PC-3 (cell line): Measurements from ENCODE around the gene MLANA. TPM values are rescaled to one million over a fixed set of nuclear protein-coding genes. Genes with fewer than 3 reads are reported as not detected.
A peak's percentile ranks its signal among the peaks of the same experiment; 100 is the strongest.

Experiments
- ATAC-seq: fragments of 200-7000 bp; cut with Tn5 transposase; 2 replicates; pipeline ENCODE4 v1.9.1; 2020; ENCODE audit warnings: mild to moderate bottlenecking, moderate library complexity
- BruUV-seq: library from RNA; stranded (reverse); fragments of 400-500 nt; replicated peaks from 2 replicates; lab custom pipeline; 2021; lab: Mats Ljungman, UMichigan
- CTCF ChIA-PET: fragments of 300-600 bp; sonication (Branson Sonifier 250); formaldehyde crosslinking; loops from one replicate; lab custom pipeline; 2022; ENCODE audit warnings: antibody characterized with exemption; lab: Charles Lee
- POLR2A ChIA-PET: fragments of 300-600 bp; sonication (Branson Sonifier 250); formaldehyde crosslinking; loops from one replicate; lab custom pipeline; 2022; ENCODE audit warnings: antibody characterized with exemption; ENCODE audit not compliant: unreplicated experiment; lab: Charles Lee
- DNase-seq: peaks from one replicate; pipeline ENCODE4 v3.0.0-alpha.2; 2015
- H2AFZ ChIP-seq: fragments of 300-600 bp; sonication (generic); 2 replicates; pipeline ENCODE4 v1.6.0; 2016; ENCODE audit warnings: antibody characterized with exemption, low read length
- H3F3A ChIP-seq: fragments of 300-600 bp; sonication (generic); one replicate; pipeline ENCODE4 v1.6.0; 2017; ENCODE audit warnings: antibody characterized with exemption, low read length, control low read depth, mild to moderate bottlenecking; ENCODE audit not compliant: unreplicated experiment
- H3K27ac ChIP-seq: fragments of 300-600 bp; sonication (generic); 2 replicates; pipeline ENCODE4 v1.5.1; 2016; ENCODE audit warnings: mild to moderate bottlenecking, low read length
- H3K27me3 ChIP-seq: fragments of 300-600 bp; sonication (generic); 2 replicates; pipeline ENCODE4 v1.6.1; 2016; ENCODE audit warnings: low read length, mixed read lengths
- H3K36me3 ChIP-seq: fragments of 300-600 bp; sonication (generic); 2 replicates; pipeline ENCODE4 v1.6.1; 2016; ENCODE audit warnings: low read depth, mixed run types, low read length, mixed read lengths
- H3K4me1 ChIP-seq: fragments of 300-600 bp; sonication (generic); 2 replicates; pipeline ENCODE4 v1.5.1; 2016; ENCODE audit warnings: low read length; ENCODE audit not compliant: insufficient read depth
- H3K4me2 ChIP-seq: fragments of 300-600 bp; sonication (generic); 2 replicates; pipeline ENCODE4 v1.6.0; 2016; ENCODE audit warnings: low read length
- H3K4me3 ChIP-seq: fragments of 300-600 bp; sonication (generic); 2 replicates; pipeline ENCODE4 v1.5.1; 2016; ENCODE audit warnings: mild to moderate bottlenecking, low read length, mixed read lengths
- H3K79me2 ChIP-seq: fragments of 300-600 bp; sonication (generic); 2 replicates; pipeline ENCODE4 v1.6.1; 2017; ENCODE audit warnings: low read length, mixed read lengths
- H3K9ac ChIP-seq: fragments of 300-600 bp; sonication (generic); 2 replicates; pipeline ENCODE4 v1.6.0; 2016; ENCODE audit warnings: mild to moderate bottlenecking, low read length
- H3K9me2 ChIP-seq: fragments of 300-600 bp; sonication (generic); replicated peaks from 2 replicates; pipeline ENCODE4 v1.6.1; 2016; ENCODE audit warnings: mixed run types, low read length, mixed read lengths
- H3K9me3 ChIP-seq: fragments of 300-600 bp; sonication (generic); 2 replicates; pipeline ENCODE4 v1.6.1; 2016; ENCODE audit warnings: low read length, mixed read lengths
- H4K20me1 ChIP-seq: fragments of 300-600 bp; sonication (generic); 2 replicates; pipeline ENCODE4 v1.6.1; 2016; ENCODE audit warnings: low read length, mixed read lengths
- EZH2 ChIP-seq: fragments of 300-600 bp; sonication (generic); IDR thresholded peaks from one replicate; pipeline ENCODE4 v1.6.1; 2017; ENCODE audit warnings: antibody characterized with exemption, mild to moderate bottlenecking, low read length; ENCODE audit not compliant: unreplicated experiment
- EZH2phosphoT487 ChIP-seq: fragments of 300-600 bp; sonication (generic); IDR thresholded peaks from 2 replicates; pipeline ENCODE4 v1.6.1; 2018; ENCODE audit warnings: mild to moderate bottlenecking, antibody characterized with exemption, low read length, borderline replicate concordance
- intact Hi-C: fragments of 100-400 bp; cut with micrococcal nuclease; formaldehyde crosslinking; loops from 2 replicates; pipeline ENCODE4 v1.9.0; 2023
- total RNA-seq: library from RNA; depleted of rRNA; stranded (reverse); fragments of >200 nt; gene quantifications from 2 replicates; pipeline ENCODE4 v1.2.3, GENCODE V29; 2014
- TF ChIP-seq, protein P1 (sequence below): fragments of 300-600 bp; sonication (generic); conservative IDR thresholded peaks from 2 replicates; pipeline ENCODE4 v1.5.1; 2017; ENCODE audit warnings: antibody characterized with exemption, low read depth, mild to moderate bottlenecking, low read length

Gene MLANA
- total RNA-seq, 1 experiment from 2014 or later: not detected

DNA sequence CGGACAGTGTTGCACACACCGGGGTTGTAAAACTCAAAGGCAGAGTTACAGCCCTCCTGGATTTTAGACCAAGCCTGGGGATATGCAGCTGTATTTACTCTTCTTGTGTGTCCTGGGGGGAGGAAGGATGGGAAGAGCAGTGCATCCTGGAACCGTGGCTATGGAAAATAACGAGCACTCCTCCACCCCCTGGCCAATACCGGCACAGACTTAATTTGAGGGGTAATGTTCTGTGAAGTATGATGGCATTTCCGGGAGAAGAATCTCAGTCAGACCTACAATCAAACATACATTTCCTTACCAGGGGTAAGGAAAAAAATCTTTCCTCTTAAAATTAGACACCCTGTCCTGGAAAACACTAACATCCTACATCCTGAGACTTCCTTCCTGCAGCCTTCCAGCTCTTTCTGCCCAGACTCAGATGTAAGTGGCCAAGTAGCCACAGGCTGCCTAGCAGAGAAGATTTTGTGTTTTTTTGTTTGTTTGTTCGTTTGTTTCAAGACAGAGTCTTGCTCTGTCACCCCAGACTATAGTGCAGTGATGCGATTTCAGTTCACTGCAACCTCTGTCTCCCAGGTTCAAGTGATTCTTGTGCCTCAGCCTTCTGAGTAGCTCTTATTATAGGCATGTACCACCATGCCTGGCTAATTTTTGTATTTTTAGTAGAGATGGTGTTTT, 46.8 kb upstream of the MLANA start:
- peak overlapping the region; percentile 61 for H2AFZ ChIP-seq
- H3K4me3 ChIP-seq: peak overlapping the region; percentile 5; the same call in 1 of the 2 replicates
- TF ChIP-seq EZH2 (no peak), EZH2phosphoT487 (no peak)
- TF ChIP-seq, protein P1, sequence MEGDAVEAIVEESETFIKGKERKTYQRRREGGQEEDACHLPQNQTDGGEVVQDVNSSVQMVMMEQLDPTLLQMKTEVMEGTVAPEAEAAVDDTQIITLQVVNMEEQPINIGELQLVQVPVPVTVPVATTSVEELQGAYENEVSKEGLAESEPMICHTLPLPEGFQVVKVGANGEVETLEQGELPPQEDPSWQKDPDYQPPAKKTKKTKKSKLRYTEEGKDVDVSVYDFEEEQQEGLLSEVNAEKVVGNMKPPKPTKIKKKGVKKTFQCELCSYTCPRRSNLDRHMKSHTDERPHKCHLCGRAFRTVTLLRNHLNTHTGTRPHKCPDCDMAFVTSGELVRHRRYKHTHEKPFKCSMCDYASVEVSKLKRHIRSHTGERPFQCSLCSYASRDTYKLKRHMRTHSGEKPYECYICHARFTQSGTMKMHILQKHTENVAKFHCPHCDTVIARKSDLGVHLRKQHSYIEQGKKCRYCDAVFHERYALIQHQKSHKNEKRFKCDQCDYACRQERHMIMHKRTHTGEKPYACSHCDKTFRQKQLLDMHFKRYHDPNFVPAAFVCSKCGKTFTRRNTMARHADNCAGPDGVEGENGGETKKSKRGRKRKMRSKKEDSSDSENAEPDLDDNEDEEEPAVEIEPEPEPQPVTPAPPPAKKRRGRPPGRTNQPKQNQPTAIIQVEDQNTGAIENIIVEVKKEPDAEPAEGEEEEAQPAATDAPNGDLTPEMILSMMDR: no peak
- H3F3A ChIP-seq: peaks cover 8% of the 10 kb centered on the region
- ATAC-seq: peak; percentile 65
- intact Hi-C loops: no loop called here
- peak overlapping the region; percentile 63 for H3K27ac ChIP-seq
- peak overlapping the region; percentile 61 for H3K4me2 ChIP-seq
- DNase-seq: peak; percentile 66
- no peaks in the 10 kb centered on the region for H3K9me2 ChIP-seq
- BruUV-seq: no TSS peak
- no peak overlapping the region; the same call in 1 of the 2 replicates for H3K9ac ChIP-seq
- peaks cover 57% of the 10 kb centered on the region for H3K4me1 ChIP-seq
- H4K20me1 ChIP-seq: no peaks in the 10 kb centered on the region
- CTCF ChIA-PET: interaction anchor here (0.5 to 1.4 kb wide), 3 partner anchors 11 to 47 kb away, joined by 3 to 4 read pairs (median 3); partner anchors contain the start of gene ERMP1
- H3K36me3 ChIP-seq: no peaks in the 10 kb centered on the region
- POLR2A ChIA-PET: no interaction called here
- H3K27me3 ChIP-seq: no peaks in the 10 kb centered on the region
- H3K79me2 ChIP-seq: no peaks in the 10 kb centered on the region
- H3K9me3 ChIP-seq: no peaks in the 10 kb centered on the region

DNA sequence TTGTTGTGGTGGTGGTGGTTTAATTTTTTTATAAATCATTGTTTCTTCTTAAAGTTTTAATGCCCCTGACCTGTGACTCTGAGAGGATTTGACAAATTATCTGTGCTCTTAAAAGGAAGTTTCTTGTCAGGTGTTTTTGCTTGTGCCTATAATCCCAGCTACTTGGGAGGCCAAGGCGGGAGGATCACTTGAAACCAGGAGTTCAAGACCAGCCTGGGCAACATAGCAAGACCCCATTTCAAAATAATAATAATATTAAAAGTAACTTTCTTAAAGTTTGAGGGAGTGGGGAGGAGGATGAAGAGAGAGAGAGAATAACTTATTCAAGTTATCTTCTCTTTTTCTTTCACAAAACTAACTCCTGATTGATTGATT, 45.5 kb upstream of the MLANA start:
- Histone ChIP-seq H3K9me2 (no peaks in the 10 kb centered on the region), H3K9me3 (no peaks in the 10 kb centered on the region), H3K9ac (no peak overlapping the region), H3K4me2 (peak overlapping the region; percentile 61; the same call in 1 of the 2 replicates), H3K27me3 (no peaks in the 10 kb centered on the region), H4K20me1 (no peaks in the 10 kb centered on the region), H3K27ac (peak overlapping the region; percentile 63), H3K4me3 (no peak overlapping the region), H2AFZ (no peak overlapping the region), H3K4me1 (peaks cover 46% of the 10 kb centered on the region), H3F3A (peaks cover 8% of the 10 kb centered on the region), H3K79me2 (no peaks in the 10 kb centered on the region), H3K36me3 (no peaks in the 10 kb centered on the region)
- POLR2A ChIA-PET: no interaction called here
- TF ChIP-seq, protein P1: no peak
- no peak for TF ChIP-seq EZH2
- TF ChIP-seq EZH2phosphoT487: no peak
- no TSS peak for BruUV-seq
- ATAC-seq: no peak
- intact Hi-C loops: no loop called here
- CTCF ChIA-PET: interaction anchor here (1.4 kb wide), 1 partner anchor 12 kb away, joined by 4 read pairs; the partner anchor contains the start of gene ERMP1
- no peak for DNase-seq

DNA sequence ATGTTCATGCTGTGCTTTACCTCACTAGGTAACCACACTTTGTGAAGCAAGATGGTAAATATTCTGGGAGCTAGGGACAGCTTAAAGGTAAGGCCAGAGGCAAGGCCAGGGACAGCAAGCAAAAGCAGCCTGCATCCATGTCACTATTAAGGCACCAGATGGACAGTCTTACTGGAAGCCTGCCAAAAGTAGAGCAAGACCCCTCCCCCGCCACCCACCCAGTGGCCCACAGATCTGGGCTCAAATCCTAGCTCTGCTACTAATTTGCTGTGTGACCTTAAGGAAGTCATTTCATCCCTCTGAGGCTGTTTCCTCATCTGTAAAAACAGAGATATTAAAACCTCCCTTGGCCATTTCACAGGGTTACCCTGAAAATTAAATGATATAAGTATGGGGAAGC, 44.6 kb upstream of the MLANA start:
- Histone ChIP-seq H3K4me1 (peaks cover 46% of the 10 kb centered on the region), H3F3A (peaks cover 8% of the 10 kb centered on the region), H3K27ac (peak overlapping the region; percentile 63), H3K9me2 (no peaks in the 10 kb centered on the region), H3K79me2 (no peaks in the 10 kb centered on the region), H3K36me3 (no peaks in the 10 kb centered on the region), H3K27me3 (no peaks in the 10 kb centered on the region), H4K20me1 (no peaks in the 10 kb centered on the region), H3K9me3 (no peaks in the 10 kb centered on the region), H3K9ac (no peak overlapping the region), H2AFZ (no peak overlapping the region), H3K4me2 (peak overlapping the region; percentile 12; the same call in 1 of the 2 replicates), H3K4me3 (no peak overlapping the region)
- no TSS peak for BruUV-seq
- DNase-seq: no peak
- TF ChIP-seq EZH2: no peak
- TF ChIP-seq, protein P1: no peak
- no peak for TF ChIP-seq EZH2phosphoT487
- CTCF ChIA-PET: no interaction called here
- POLR2A ChIA-PET: no interaction called here
- no peak for ATAC-seq
- intact Hi-C loops: no loop called here
